GM19463 (cell line): Measurements from ENCODE around the gene SPRYD3.
"Not testable (repeated sequence)": the region's sequence is repeated elsewhere in the genome, so short reads cannot be mapped to it uniquely, and the experiment has no call there.

Source experiments
- ATAC-seq: cut with Tn5 transposase; IDR thresholded peaks from one replicate; pipeline ENCODE4 v1.9.1; 2021; ENCODE audit warnings: mild to moderate bottlenecking, moderate library complexity; ENCODE audit not compliant: unreplicated experiment

The SPRYD3 gene

GRCh38 chr12:53051881-53052412 is 27.2 kb downstream of the SPRYD3 start:
- ATAC-seq, result no peak

DNA sequence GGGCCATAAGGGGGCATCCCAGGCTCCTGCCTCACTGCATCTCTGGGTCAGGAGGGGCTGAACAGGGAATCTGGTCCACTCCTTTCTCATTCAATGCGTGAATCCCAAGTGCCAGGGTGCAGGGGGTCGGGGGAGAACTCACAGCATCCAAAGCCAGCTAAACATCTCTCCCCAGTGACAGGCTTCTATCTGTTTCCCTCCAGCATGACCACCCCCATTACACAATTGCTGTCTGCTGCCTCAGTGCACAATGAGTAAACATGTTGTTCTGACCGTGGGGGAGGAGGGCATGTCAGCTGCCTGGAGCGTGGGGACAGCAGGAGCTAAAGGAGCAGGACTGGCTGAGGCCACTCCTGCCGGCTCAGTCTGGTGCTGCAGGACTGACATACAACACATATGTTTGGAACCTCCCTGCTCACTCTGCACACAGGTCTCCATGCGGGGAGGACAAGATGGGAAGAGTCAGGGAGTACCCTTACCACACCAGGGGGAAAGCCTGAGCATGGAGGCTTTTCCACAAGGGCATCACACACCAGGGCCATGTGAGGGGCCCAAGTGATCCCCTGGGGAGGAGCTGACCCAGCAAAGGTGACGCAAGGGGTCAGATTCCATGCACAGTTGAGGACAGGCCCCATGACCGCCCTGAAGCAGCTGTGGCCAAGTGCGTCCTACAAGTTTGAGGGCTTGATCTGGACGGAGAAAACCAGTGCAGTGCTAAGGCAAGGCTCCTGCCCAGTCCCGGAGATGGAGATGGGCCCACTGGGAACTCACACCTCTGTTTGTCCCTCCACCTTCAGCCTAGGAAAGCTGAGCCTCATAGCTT is 27.9 kb downstream of the SPRYD3 start:
- no peak for ATAC-seq

- no peak for ATAC-seq
Measured at GRCh38 chr12:53050426-53051057, 28.6 kb downstream of the SPRYD3 start.

GRCh38 chr12:53049571-53050318 is 29.4 kb downstream of the SPRYD3 start, which contains the start of gene TNS2:
TNS2 (plus strand) TSS chr12:53050065; CDS start chr12:53050186, 121 bp downstream.
- ATAC-seq, result no peak

DNA sequence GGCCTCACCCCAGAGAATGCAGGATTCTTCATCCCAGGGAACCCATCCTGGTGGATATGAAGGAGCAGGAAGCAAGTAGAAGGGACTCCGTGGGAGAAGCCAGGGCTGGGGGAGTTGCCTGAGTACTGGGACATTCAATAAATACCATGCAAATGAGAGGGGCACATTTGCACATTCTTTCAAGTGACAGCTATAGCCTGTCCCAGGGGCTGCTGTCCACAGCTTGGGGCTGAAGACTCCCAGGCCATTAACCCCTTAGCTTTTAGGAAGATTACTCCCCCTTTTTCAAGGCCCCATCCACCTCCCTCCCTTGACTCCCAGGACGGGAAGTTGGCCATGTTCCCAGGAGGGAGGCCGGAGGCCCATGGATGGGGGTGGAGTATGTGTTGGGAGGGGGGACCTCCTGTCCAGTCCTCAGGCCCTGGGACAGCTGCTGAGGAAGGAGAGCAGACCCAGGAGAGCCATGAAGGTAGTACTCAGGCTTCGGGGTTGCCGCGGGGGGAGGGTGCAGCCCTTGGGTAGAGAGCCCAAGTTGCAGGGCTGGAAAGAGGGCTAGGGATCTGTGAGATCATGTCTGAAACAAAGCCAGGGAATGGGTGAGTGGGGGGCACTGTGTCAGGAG is 30.3 kb downstream of the SPRYD3 start:
- ATAC-seq, result no peak

DNA sequence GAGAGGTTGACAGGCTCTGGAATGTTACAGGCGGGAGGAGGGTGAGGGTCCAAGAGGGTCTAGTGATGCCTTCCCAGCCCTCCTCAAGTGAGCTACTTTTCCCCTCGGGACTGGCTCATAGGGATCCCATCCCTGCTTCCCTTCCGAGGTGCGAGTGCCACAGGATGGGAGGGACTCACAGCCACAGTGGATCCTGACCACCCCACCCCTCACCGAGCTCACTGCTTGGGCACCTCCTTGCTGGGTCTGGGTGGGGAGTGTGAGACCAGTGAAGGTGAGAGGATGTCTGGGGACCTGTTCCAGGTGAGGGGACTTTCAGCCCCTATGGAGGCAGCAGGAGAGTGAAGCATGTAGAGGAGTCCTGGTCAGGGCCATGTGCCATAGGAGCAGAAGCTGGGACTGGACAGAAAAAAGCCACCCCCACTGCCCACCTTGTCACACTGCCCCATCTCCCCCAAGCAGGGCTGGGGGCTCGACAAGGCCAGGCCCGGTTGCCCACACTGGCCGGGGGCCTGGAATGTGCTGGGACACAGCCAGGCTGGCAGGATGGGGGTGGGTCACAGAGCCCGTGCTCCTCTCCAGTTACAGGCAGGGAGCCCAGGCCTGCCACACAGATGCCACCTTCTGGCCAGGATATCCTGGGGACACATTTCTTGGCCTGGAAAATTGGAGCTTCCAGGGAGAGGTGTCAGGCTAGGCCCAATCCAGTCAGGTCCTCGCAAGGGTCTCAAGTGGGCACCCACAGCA is 31.0 kb downstream of the SPRYD3 start:
- no peak for ATAC-seq

- ATAC-seq, result peak; percentile 74
Measured at GRCh38 chr12:53047221-53048032, 31.8 kb downstream of the SPRYD3 start.

GRCh38 chr12:53046655-53047220 is 32.5 kb downstream of the SPRYD3 start:
- peak; percentile 37 for ATAC-seq

DNA sequence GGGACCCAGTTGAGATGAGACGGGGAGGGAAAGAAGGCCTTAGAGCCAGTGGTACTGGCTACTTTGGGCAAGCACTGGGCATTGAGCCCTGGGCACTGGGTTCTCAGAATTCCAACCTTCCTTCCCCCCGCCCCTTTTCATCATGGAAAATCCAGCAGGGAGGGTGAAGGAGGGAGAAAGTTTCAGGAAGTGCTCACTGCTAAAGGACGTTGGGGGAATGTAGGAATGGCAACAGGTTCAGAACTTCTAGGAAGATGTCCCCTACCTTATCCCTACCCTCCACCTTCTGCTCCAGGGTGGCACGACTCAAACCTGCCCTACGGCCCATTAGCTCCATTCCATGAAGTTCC is 33.5 kb downstream of the SPRYD3 start:
- no peak for ATAC-seq

GRCh38 chr12:53044896-53045695 is 34.1 kb downstream of the SPRYD3 start:
- ATAC-seq, result no peak

DNA sequence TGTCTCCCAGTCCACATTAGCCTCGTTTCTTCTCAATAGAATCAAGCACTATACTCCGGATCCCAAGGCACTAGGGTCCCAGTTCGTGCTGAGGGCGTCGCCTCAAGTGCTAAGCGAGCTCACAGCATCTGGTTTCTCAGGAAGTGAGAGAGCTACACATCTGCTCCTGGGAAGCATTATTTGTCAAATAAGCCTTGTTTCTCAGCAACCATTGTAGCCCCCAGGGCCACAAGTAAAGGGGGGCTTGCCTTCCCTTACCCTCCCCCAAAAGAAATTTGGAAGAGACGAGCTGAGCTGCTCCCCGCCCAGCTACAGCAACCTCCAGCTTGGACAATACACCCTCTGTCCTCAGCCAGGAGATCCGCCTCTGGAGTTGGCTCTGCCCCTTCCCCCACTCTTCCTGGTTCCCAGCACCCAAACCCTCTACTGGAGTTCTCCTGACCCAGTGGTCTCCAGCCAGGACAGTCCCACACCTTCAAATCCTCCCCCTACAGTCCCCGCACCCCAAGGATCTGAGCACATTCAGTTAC is 35.1 kb downstream of the SPRYD3 start:
- no peak for ATAC-seq

GRCh38 chr12:53042607-53043454 is 36.4 kb downstream of the SPRYD3 start:
- ATAC-seq, result no peak

DNA sequence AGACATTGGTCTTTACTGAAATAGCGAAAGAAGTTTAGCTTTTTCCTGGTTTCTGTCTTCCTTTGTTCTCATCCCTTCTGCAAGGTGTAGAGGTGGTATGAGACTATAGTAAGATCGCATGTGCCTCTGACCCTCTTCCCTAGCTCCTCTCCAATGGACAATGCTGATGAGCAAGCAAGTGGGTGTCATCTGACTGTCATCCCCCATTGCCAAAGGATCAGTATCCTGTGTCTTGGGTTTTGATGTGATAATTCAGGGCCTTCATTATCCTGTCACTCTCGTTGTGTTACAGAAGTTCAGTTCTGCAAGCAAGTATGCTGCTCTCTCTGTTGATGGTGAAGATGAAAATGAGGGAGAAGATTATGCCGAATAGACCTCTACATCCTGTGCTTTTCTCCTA is 39.3 kb downstream of the SPRYD3 start:
- no peak for ATAC-seq

DNA sequence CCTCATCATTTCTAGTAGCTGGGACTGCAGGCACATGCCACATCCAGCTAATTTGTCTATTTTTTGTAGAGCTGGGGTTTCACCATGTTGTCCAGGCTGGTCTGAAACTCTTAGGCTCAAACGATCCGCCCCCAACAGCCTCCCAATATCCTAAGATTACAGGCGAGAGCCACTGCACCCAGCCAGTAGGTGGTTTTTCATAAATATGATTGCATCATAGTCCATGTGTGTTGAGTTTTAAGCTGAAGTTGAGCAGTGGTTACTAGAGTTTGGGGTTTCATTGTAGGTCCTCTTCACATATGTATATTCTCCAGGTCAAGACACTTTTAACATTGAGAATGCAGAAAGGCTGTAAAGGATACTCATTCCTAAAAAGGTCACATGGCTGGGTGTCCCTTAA is 42.4 kb downstream of the SPRYD3 start:
- ATAC-seq, result no peak

DNA sequence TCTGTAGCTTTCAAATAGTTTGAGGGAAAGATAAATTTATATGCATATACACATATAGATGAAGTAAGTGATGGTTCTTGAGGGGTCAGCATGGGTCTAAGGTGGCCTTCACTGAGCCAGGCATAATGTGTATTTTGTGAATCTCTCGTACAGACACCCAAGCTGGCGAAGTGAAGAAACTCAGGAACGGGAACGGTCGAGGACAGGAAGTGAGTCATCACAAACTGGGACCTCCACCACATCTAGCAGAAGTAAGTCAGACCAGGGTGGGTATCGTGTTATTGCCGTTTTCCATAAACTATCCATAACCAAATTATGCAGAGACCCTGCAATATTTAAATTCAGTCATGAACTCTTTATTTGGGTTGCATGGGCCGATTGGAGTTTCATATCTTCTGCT is 44.7 kb downstream of the SPRYD3 start:
- no peak for ATAC-seq

GRCh38 chr12:53033832-53034231 is 45.4 kb downstream of the SPRYD3 start:
- ATAC-seq, result not testable (repeated sequence)

DNA sequence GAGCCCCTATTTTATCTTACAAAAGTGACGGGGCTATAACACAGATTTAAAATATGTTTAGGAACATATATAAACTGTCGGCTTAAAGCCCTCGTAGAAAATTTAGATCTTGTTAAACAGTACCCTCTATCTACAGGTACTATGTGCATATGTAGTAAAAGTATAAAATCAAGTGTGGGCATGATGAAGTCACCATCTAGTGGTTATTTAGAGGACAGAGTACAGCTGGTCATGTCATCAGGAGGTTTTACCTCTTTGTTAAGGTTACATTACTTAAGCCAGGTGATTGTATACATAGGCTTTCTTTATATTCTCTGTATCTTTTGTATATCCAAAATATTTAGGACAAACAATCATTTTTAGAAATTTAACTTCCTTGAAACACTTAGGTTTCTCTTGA is 47.6 kb downstream of the SPRYD3 start:
- ATAC-seq, result no peak
